Upper lobe of right lung (tissue), 1 donor: ENCODE results near the gene HNRNPA2B1. TPM values are rescaled to one million over a fixed set of nuclear protein-coding genes. Genes with fewer than 3 reads are reported as not detected.

ENCODE experiments used
- ATAC-seq: fragments of 200-7000 bp; cut with Tn5 transposase; one replicate; pipeline ENCODE4 v1.9.1; 2020; ENCODE audit warnings: mild to moderate bottlenecking, moderate library complexity
- DNase-seq: peaks from one replicate; pipeline ENCODE4 v3.0.0-alpha.2; 2020
- H3K27ac ChIP-seq: fragments of 200-600 bp; one replicate; pipeline ENCODE4 v1.8.0; 2022
- H3K27me3 ChIP-seq: fragments of 200-600 bp; one replicate; pipeline ENCODE4 v1.8.0; 2022; ENCODE audit warnings: mild to moderate bottlenecking
- H3K36me3 ChIP-seq: fragments of 200-600 bp; one replicate; pipeline ENCODE4 v1.8.0; 2022
- H3K4me1 ChIP-seq: fragments of 200-600 bp; one replicate; pipeline ENCODE4 v1.8.0; 2022
- H3K4me3 ChIP-seq: fragments of 200-600 bp; one replicate; pipeline ENCODE4 v1.8.0; 2022; ENCODE audit warnings: mild to moderate bottlenecking
- H3K9me3 ChIP-seq: fragments of 200-600 bp; one replicate; pipeline ENCODE4 v1.8.0; 2022
- CTCF ChIP-seq: fragments of 200-600 bp; IDR thresholded peaks from one replicate; pipeline ENCODE4 v1.8.0; 2022; ENCODE audit warnings: antibody characterized with exemption
- intact Hi-C: fragments of 100-400 bp; cut with DNase I; formaldehyde crosslinking; loops from one replicate; pipeline ENCODE4 v1.11.0; 2022
- total RNA-seq: library from RNA; stranded (reverse); fragmentation: NEBNext Ultra II Directional; extraction: Animal tissue kit (Norgen Biotek cat#: 25700); gene quantifications from one replicate; pipeline ENCODE4 v1.2.1, GENCODE V29; 2021
- donor health status: DM: no; HTN: yes; CAD: no; lungs with severe emphysema.

Gene HNRNPA2B1
- total RNA-seq, 1 donor from 2014 or later, result 343 TPM

GRCh38 chr7:26193432-26194207, 6.9 kb downstream of the HNRNPA2B1 start:
- no peak overlapping the region for H3K27ac ChIP-seq
- no peak for DNase-seq
- TF ChIP-seq CTCF, result no peak
- peaks cover 100% of the 10 kb centered on the region for H3K36me3 ChIP-seq
- intact Hi-C loops, result no loop called here
- no peak overlapping the region for H3K4me3 ChIP-seq
- H3K27me3 ChIP-seq, result no peaks in the 10 kb centered on the region
- peaks cover 60% of the 10 kb centered on the region for H3K4me1 ChIP-seq
- peak; percentile 34 for ATAC-seq
- H3K9me3 ChIP-seq, result no peaks in the 10 kb centered on the region

- no peak for DNase-seq
- H3K4me3 ChIP-seq, result peak overlapping the region; percentile 11
- H3K36me3 ChIP-seq, result peaks cover 95% of the 10 kb centered on the region
- TF ChIP-seq CTCF, result no peak
- H3K4me1 ChIP-seq, result peaks cover 57% of the 10 kb centered on the region
- peak; percentile 31 for ATAC-seq
- H3K9me3 ChIP-seq, result no peaks in the 10 kb centered on the region
- intact Hi-C loops, result no loop called here
- no peaks in the 10 kb centered on the region for H3K27me3 ChIP-seq
- H3K27ac ChIP-seq, result no peak overlapping the region
These were observed 8.0 kb downstream of the HNRNPA2B1 start for GRCh38 chr7:26192485-26193087.

GRCh38 chr7:26191974-26192479, 8.5 kb downstream of the HNRNPA2B1 start:
- Histone ChIP-seq H3K4me3 (no peak overlapping the region), H3K4me1 (peaks cover 51% of the 10 kb centered on the region)
- no peak for DNase-seq

GRCh38 chr7:26191233-26191973, 9.1 kb downstream of the HNRNPA2B1 start:
- no peaks in the 10 kb centered on the region for H3K27me3 ChIP-seq
- DNase-seq (no peak), ATAC-seq (no peak)
- H3K4me1 ChIP-seq, result peaks cover 47% of the 10 kb centered on the region
- intact Hi-C loops, result no loop called here
- TF ChIP-seq CTCF, result no peak
- no peak overlapping the region for H3K4me3 ChIP-seq
- no peaks in the 10 kb centered on the region for H3K9me3 ChIP-seq
- H3K36me3 ChIP-seq, result peaks cover 83% of the 10 kb centered on the region
- no peak overlapping the region for H3K27ac ChIP-seq

More at GRCh38 chr7:26191974-26192479, 8.5 kb downstream of the HNRNPA2B1 start:
- H3K36me3 ChIP-seq, result peaks cover 90% of the 10 kb centered on the region
- no peak overlapping the region for H3K27ac ChIP-seq
- ATAC-seq, result no peak
- no peaks in the 10 kb centered on the region for H3K9me3 ChIP-seq
- intact Hi-C loops, result no loop called here
- TF ChIP-seq CTCF, result no peak
- no peaks in the 10 kb centered on the region for H3K27me3 ChIP-seq

GRCh38 chr7:26190417-26190869, 10.1 kb downstream of the HNRNPA2B1 start:
- Histone ChIP-seq H3K36me3 (peaks cover 74% of the 10 kb centered on the region), H3K27me3 (no peaks in the 10 kb centered on the region), H3K9me3 (no peaks in the 10 kb centered on the region), H3K27ac (no peak overlapping the region), H3K4me3 (no peak overlapping the region), H3K4me1 (peaks cover 40% of the 10 kb centered on the region)
- DNase-seq (no peak), ATAC-seq (no peak)
- intact Hi-C loops, result no loop called here
- TF ChIP-seq CTCF, result no peak
